Gastrocnemius medialis (tissue), 4 donors: ENCODE results near the gene DVL1. TPM values are rescaled to one million over a fixed set of nuclear protein-coding genes. Genes with fewer than 3 reads are reported as not detected.
A peak's percentile ranks its signal among the peaks of the same experiment; 100 is the strongest.

Source experiments
- ATAC-seq, 2 donors: fragments of 150-250 bp; one replicate each; pipeline ENCODE4 v1.9.1; 2016
- DNase-seq, 2 donors: peaks; one replicate each; pipeline ENCODE4 v3.0.0-alpha.2; 2019
- H3K27ac ChIP-seq, 4 donors: fragments of 200-600 bp; sonication (generic); 1 replicate in 1 of 4; 2 replicates in 3 of 4; pipeline ENCODE4 v1.5.1; 2016 to 2018; ENCODE audit warnings: mild to moderate bottlenecking in 2 of 4, moderate library complexity in 1 of 4
- H3K27me3 ChIP-seq, 3 donors: fragments of 200-600 bp; sonication (generic) in 2 of 3; 1 replicate in 1 of 3; 2 replicates in 2 of 3; pipeline versions ENCODE4 v1.5.1 to v1.6.0; 2016 to 2019; ENCODE audit warnings: mild to moderate bottlenecking in 1 of 3, moderate library complexity in 1 of 3
- H3K36me3 ChIP-seq, 2 donors: fragments of 200-600 bp; sonication (generic) in 1 of 2; one replicate each; pipeline ENCODE4 v1.5.1; 2017 to 2018
- H3K4me1 ChIP-seq, 2 donors: fragments of 200-600 bp; sonication (generic) in 1 of 2; one replicate each; pipeline ENCODE4 v1.5.1; 2016 to 2017; ENCODE audit warnings: mild to moderate bottlenecking in 2 of 2
- H3K4me3 ChIP-seq, 4 donors: fragments of 200-600 bp; sonication (generic) in 3 of 4; 1 replicate in 1 of 4; 2 replicates in 3 of 4; pipeline ENCODE4 v1.5.1; 2016 to 2019; ENCODE audit warnings: mild to moderate bottlenecking in 2 of 4
- H3K9me3 ChIP-seq, 3 donors: fragments of 200-600 bp; sonication (generic) in 2 of 3; 1 replicate in 1 of 3; 2 replicates in 2 of 3; pipeline ENCODE4 v1.5.1; 2016 to 2019
- CTCF ChIP-seq, 5 experiments: fragments of 450-650 bp in 3 of 5; fragments of 200-600 bp in 2 of 5; sonication (generic) in 2 of 5; IDR thresholded peaks in 4 of 5; conservative IDR thresholded peaks in 1 of 5; 1 replicate in 4 of 5; 2 replicates in 1 of 5; pipeline ENCODE4 v1.5.1; 2016 to 2019; ENCODE audit warnings: antibody characterized with exemption in 5 of 5, mild to moderate bottlenecking in 3 of 5, moderate library complexity in 3 of 5
- POLR2A ChIP-seq, 2 donors: fragments of 450-650 bp; IDR thresholded peaks; one replicate each; pipeline ENCODE4 v1.6.1; 2017; ENCODE audit warnings: antibody characterized with exemption in 2 of 2, mild to moderate bottlenecking in 2 of 2, moderate library complexity in 2 of 2
- in situ Hi-C, 4 donors: fragments of 200-750 bp; cut with MboI; loops; one replicate each; pipeline versions ENCODE4 v1.15.0 to v1.8.0; 2017; ENCODE audit warnings: low sequenced_read_pairs in 4 of 4
- intact Hi-C: fragments of 100-400 bp; cut with DNase I; formaldehyde crosslinking; loops from one replicate; pipeline ENCODE4 v1.15.1; 2023; ENCODE audit warnings: low total_unique reads
- total RNA-seq, 4 donors: library from RNA; depleted of rRNA; stranded (reverse); fragments of >200 nt; gene quantifications; one replicate each; pipeline versions ENCODE4 v1.1.0 to v1.2.3, GENCODE V29; 2016

Gene DVL1
- total RNA-seq, 4 donors from 2014 or later, result 196 to 311 (median 258) TPM

DNA sequence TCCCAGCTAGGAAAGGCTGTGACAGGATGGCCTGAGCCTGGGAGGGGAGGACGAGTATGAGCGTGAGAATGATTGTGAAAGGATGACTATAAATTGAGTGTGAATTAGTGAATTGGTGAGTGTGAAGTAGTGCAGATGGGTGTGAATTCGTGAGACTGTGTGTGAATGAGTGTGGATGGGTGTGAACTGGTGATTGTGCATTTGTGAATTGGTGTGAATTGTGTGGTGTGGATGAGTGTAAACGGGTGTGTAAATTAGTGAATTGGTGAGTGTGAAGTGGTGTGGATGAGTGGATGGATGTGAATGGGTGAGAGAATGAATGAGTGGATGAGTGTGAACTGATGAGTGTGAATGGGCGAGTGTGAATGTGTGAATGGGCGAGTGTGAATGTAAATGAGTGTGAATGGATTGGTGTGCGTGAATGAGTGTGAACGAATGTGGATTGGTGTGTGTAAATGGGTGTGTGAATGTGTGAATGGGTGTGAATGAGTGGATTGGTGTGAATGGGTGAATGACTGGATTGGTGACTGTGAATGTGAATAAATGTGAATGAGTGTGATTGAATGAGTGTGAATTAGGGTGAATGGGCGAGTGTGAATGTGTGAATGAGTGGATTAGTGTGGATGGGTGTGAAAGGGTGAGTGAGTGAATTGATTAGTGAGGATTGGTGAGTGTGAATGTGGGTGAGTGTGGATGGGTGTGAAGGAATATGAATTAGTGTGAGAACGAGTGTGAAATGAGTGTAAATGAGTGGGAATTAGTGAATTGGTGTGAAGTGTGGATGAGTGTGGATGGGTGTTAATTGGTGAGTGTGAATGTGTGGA is 16.9 kb upstream of the DVL1 start:
- no peak for ATAC-seq
- H3K4me1 ChIP-seq, result peaks cover 2 to 7% of the 10 kb centered on the region in 2 donors
- intact Hi-C loops (no loop called here), in situ Hi-C loops (no loop called here)
- H3K27ac ChIP-seq, result no peak overlapping the region
- H3K27me3 ChIP-seq, result peaks cover 3 to 11% (median 10%) of the 10 kb centered on the region in 3 donors
- no peaks in the 10 kb centered on the region for H3K9me3 ChIP-seq
- H3K36me3 ChIP-seq, result no peaks in the 10 kb centered on the region
- no peak for DNase-seq
- TF ChIP-seq POLR2A (IDR thresholded peaks at IDR 0.05) (no peak), CTCF (IDR thresholded peaks at IDR 0.05 in 4 of 5, conservative IDR thresholded peaks at IDR 0.05 in 1 of 5) (no peak)
- no peak overlapping the region for H3K4me3 ChIP-seq

DNA sequence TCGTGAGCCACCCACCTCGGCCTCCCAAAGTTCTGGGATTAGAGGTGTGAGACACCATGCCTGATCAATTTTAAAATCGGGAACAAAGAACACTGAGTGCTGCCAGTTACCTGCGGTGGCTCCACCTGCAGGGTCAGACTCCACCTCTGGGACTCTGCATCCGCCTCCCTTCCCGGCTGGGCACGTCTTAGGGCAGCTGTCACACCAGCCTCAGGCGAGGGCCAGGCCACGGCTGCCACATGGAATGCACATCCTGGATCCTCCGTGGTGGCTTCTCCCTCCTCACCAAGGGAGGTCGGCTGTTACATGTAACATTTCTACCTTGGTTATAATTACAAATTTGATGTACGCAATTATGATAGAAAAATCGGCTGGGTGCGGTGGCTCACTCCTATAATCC is 15.0 kb upstream of the DVL1 start:
- intact Hi-C loops (no loop called here), in situ Hi-C loops (no loop called here)
- Histone ChIP-seq H3K9me3 (no peaks in the 10 kb centered on the region), H3K27me3 (peaks cover 14 to 24% (median 18%) of the 10 kb centered on the region in 3 donors), H3K36me3 (no peaks in the 10 kb centered on the region), H3K27ac (no peak overlapping the region), H3K4me3 (no peak overlapping the region), H3K4me1 (peaks cover 9 to 20% of the 10 kb centered on the region in 2 donors)
- TF ChIP-seq POLR2A (IDR thresholded peaks at IDR 0.05) (no peak), CTCF (IDR thresholded peaks at IDR 0.05 in 4 of 5, conservative IDR thresholded peaks at IDR 0.05 in 1 of 5) (no peak)
- ATAC-seq (no peak), DNase-seq (no peak)

DNA sequence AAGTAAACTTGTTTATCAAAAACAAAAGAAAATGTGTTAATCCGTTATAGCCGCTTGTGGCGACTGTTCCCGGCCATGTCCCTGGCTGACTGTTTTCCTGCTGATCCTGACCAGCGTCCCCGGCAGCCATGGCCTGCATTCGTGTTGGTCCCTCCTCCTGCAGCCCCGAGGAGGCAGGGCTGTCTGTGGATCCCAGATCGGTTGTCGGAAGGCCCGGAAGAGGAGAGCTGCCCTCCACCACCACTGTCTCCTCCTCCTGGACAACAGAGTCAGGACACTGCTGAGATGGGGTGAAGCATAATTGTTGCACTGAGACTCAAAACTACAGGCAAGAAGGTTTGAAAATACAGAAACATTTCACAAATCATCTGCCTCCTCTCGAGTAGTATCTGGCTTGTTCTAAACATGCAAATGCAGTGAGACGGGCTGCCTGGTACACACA is 12.8 kb upstream of the DVL1 start:
- H3K9me3 ChIP-seq, result no peaks in the 10 kb centered on the region
- H3K27me3 ChIP-seq, result peaks cover 26 to 37% (median 29%) of the 10 kb centered on the region in 3 donors
- peak overlapping the region; percentile 0 to 80 (median 59) for H3K27ac ChIP-seq
- peaks cover 9 to 25% of the 10 kb centered on the region in 2 donors for H3K4me1 ChIP-seq
- no peaks in the 10 kb centered on the region for H3K36me3 ChIP-seq
- in situ Hi-C loops, result no loop called here
- ATAC-seq, result peak in 1 of 2 donors; percentile 35
- H3K4me3 ChIP-seq, result no peak overlapping the region
- peak in 1 of 2 donors; percentile 61 for DNase-seq
- intact Hi-C loops, result no loop called here
- no peak for TF ChIP-seq CTCF (IDR thresholded peaks at IDR 0.05 in 4 of 5, conservative IDR thresholded peaks at IDR 0.05 in 1 of 5)
- TF ChIP-seq POLR2A (IDR thresholded peaks at IDR 0.05), result no peak

- Histone ChIP-seq H3K27me3 (peaks cover 29 to 42% (median 31%) of the 10 kb centered on the region in 3 donors), H3K27ac (peak overlapping the region; percentile 28 to 80 (median 59)), H3K9me3 (no peaks in the 10 kb centered on the region), H3K4me1 (peaks cover 9 to 31% of the 10 kb centered on the region in 2 donors), H3K4me3 (no peak overlapping the region), H3K36me3 (no peaks in the 10 kb centered on the region)
- ATAC-seq, result no peak
- no peak for DNase-seq
- in situ Hi-C loops (no loop called here), intact Hi-C loops (no loop called here)
- TF ChIP-seq CTCF (IDR thresholded peaks at IDR 0.05 in 4 of 5, conservative IDR thresholded peaks at IDR 0.05 in 1 of 5), result no peak
- no peak for TF ChIP-seq POLR2A (IDR thresholded peaks at IDR 0.05)
Observed at GRCh38 chr1:1361233-1361981, 12.2 kb upstream of the DVL1 start.
